Sciatic nerve (tissue), 2 donors: ENCODE data around the gene CNST. TPM values are rescaled to one million over a fixed set of nuclear protein-coding genes. Genes with fewer than 3 reads are reported as not detected.
A peak's percentile ranks its signal among the peaks of the same experiment; 100 is the strongest.

Experiments
- ATAC-seq: fragments of 200-7000 bp; cut with Tn5 transposase; one replicate; pipeline ENCODE4 v1.9.1; 2020; ENCODE audit warnings: mild to moderate bottlenecking, moderate library complexity
- DNase-seq: peaks from one replicate; pipeline ENCODE4 v3.0.0-alpha.2; 2020; ENCODE audit warnings: low spot score
- intact Hi-C: fragments of 100-400 bp; cut with DNase I; formaldehyde crosslinking; loops from one replicate; pipeline ENCODE4 v1.14.2; 2022
- total RNA-seq: library from RNA; stranded (reverse); fragmentation: NEBNext Ultra II Directional; extraction: Animal tissue kit (Norgen Biotek cat#: 25700); gene quantifications from one replicate; pipeline ENCODE4 v1.2.1, GENCODE V29; 2021
- donor health status: DM: no; HTN: no; CAD: no.
- donor health status: DM: no; HTN: no; CAD: no.

The CNST gene
- total RNA-seq, 1 donor from 2014 or later, result 23.4 TPM

DNA sequence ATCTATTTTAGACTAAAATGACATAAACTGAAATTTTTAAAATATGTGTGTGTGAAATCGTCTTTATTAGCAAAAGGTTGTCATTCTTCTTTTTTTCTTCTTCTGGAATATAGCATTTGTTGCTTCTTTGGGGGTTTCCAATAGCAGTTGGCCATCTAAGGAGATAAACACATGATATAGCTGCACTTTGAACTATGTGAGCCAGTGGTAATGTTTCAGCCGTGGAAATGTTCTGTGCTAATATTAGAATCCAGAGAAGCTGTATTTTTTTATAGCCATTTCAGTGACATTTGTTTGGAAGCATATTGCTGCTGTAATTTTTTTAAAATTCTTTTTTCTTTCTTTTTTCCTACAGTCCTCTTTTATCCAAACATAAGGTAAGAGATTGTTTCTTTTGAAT, 75.1 kb downstream of the CNST start:
- ATAC-seq (no peak), DNase-seq (no peak)
- intact Hi-C loops, result no loop called here

GRCh38 chr1:246642719-246643118, 76.5 kb downstream of the CNST start:
- intact Hi-C loops, result no loop called here
- DNase-seq (no peak), ATAC-seq (no peak)

- ATAC-seq (peak; percentile 96), DNase-seq (no peak)
- intact Hi-C loops, result no loop called here
Observed at GRCh38 chr1:246647113-246647512, 80.9 kb downstream of the CNST start.

DNA sequence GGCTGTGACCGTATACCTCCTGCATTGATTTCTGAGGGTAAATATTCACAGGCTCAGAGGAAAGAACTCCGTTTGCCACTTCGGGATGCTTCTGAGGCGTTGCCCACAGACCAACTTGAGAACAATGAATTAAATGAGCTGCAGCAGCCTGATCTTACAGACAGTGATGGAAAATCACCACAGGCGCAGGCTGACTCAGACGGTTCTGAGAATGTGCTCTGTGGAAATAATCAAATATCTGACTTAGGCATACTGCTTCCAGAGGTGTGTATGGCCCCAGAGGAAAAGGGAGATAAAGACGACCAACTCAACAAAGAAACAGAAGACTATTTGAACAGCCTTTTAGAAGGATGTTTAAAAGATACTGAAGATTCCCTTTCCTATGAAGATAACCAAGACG, 81.3 kb downstream of the CNST start:
- intact Hi-C loops, result no loop called here
- DNase-seq, result no peak
- ATAC-seq, result peak; percentile 42

DNA sequence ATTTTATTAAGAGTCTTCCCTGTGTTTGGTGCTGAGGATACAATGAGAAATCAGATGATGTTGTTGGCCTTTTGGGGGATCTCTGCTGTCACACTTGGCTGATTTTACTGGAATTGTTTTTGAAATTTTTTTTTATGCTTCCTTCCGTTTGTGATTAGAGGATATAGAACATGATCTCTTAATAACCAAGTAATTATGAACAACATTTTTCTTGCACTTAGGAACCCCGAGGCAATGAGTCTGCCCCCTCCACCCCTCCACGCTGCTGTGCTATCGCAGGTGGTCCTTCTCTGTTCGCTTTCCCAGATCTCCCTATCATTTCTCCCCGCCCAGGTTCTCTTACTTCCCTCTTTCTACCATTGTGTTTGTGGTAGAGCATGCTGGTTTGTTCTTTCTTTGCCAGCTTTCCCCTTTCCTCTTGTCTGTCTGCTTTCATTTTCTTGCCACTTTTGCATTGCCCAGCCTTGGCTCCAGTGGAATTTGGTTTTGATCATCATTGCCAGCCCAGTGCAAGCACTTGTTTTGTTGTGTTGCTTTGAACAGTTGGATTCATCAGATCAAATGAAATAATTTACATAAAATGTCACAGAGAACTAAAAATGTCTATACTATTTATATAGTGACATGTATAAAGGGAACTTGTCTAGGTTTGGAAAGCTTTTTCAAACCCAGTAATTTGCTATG, 84.9 kb downstream of the CNST start:
- intact Hi-C loops, result no loop called here
- DNase-seq, result no peak
- no peak for ATAC-seq

DNA sequence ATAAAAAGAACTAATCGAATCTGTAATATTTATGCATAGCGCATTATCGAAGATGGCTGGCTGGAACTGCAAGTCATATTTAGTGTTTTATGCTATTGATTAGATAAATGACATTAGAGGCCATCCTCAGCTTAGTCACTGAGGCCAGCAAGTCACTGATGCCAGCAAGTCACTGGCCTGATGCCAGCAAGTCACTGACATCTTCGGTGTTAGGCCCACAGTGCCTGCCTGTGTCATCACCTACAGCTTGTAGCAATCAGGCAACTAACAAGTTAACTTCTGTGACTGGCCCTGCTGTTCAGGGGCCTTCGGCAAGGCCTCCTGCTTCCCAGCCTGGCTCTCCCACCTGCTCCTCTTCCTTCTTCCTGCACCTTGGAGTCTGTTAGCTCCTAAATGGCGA, 92.3 kb downstream of the CNST start:
- ATAC-seq (no peak), DNase-seq (no peak)
- intact Hi-C loops, result no loop called here

DNA sequence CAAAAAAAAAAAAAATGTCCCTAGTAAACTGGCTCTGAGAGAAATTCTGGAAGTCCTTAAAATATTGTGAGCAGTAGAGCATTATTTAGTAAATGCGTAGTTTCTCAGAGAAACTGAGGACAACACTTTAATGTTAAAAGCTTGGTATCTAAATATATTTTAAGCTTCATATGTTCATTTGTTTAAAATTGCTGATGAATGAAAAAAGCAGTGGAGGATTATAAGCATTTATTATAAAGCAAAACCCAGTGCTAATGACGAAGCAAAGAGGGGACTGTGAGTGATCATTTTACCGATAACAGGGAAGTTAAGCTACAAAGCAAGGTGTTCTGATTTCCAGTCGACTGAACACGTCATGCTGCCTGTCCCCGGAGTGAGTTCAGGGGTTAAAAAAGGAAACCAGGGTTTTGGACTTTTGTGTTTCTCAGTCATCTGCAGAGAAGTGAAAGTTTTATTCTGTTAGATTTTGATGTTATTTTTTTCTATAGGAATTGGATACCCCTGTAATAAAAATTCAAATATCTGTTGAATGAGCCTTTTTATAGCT, 93.4 kb downstream of the CNST start:
- no peak for ATAC-seq
- no peak for DNase-seq
- intact Hi-C loops, result no loop called here

- ATAC-seq (no peak), DNase-seq (no peak)
- intact Hi-C loops, result no loop called here
Observed at GRCh38 chr1:246661451-246661850, 95.2 kb downstream of the CNST start.

- intact Hi-C loops, result no loop called here
- no peak for ATAC-seq
- DNase-seq, result no peak
Observed at GRCh38 chr1:246667773-246668172, 101.5 kb downstream of the CNST start.

GRCh38 chr1:246669659-246670058, 103.4 kb downstream of the CNST start:
- DNase-seq (no peak), ATAC-seq (no peak)
- intact Hi-C loops, result no loop called here

- ATAC-seq, result no peak
- DNase-seq, result no peak
- intact Hi-C loops, result no loop called here
Observed at GRCh38 chr1:246674049-246674448, 107.8 kb downstream of the CNST start.

DNA sequence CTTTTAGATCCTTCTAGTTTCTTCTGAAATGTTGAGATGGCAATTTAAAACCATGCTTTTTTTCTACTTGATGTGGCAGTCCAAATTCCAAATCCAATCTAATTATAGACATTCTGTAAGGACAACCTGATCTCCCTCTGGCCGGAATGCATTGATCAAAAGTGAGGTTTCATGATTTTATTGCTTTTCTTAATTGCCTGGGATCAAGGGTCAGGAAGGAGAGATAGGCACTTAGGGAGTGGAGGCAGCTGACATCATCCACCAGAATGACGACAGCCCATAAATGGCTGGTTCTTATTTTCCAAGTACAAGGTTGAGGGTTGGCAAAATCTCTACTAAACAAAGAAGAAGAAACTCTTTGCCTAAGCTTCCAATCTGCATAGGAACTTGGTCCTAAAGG, 111.6 kb downstream of the CNST start:
- DNase-seq, result no peak

GRCh38 chr1:246678816-246679793, 112.8 kb downstream of the CNST start:
- no peak for DNase-seq
- ATAC-seq, result peak; percentile 72
- intact Hi-C loops, result no loop called here

More for the DNA sequence above, 111.6 kb downstream of the CNST start:
- intact Hi-C loops, result no loop called here
- ATAC-seq, result no peak

GRCh38 chr1:246679794-246680177, 113.5 kb downstream of the CNST start:
- no peak for ATAC-seq
- no peak for DNase-seq
- intact Hi-C loops, result no loop called here

DNA sequence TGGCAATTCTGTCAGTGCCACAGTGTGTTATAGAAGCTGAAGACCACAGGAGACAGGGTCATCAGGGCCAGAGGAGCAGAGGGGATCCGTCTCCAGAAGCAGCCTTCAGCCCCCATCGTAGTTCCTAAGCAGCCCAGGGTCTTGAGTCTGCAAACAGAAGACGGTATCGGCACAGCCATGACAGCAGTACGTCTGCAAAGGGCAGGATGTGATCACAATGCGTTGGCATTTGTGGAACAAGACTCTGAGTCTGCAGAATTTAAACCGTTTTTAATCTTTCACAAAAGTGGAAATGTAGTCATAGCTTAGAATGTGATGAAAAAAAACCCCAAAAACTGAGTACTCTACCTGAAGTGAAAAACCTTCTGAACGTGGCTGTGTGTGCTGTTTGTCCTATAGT, 113.9 kb downstream of the CNST start:
- ATAC-seq (no peak), DNase-seq (no peak)
- intact Hi-C loops, result no loop called here

GRCh38 chr1:246680696-246681130, 114.5 kb downstream of the CNST start:
- DNase-seq, result no peak
- intact Hi-C loops, result no loop called here
- no peak for ATAC-seq

- no peak for DNase-seq
- ATAC-seq, result peak; percentile 83
- intact Hi-C loops, result no loop called here
Observed at GRCh38 chr1:246681900-246682895, 115.9 kb downstream of the CNST start.

GRCh38 chr1:246683521-246683920, 117.3 kb downstream of the CNST start:
- ATAC-seq (no peak), DNase-seq (no peak)
- intact Hi-C loops, result no loop called here

GRCh38 chr1:246687002-246687401, 120.7 kb downstream of the CNST start:
- intact Hi-C loops, result no loop called here
- no peak for ATAC-seq
- no peak for DNase-seq
